NCI-H2081 treated with DMSO at 0.1 percent for 48 hours (cell line): ENCODE data around the gene MICAL3.

ENCODE experiments used
- DNase-seq: peaks from one replicate; lab custom pipeline; 2025; lab: John Stamatoyannopoulos, UW

Gene MICAL3

DNA sequence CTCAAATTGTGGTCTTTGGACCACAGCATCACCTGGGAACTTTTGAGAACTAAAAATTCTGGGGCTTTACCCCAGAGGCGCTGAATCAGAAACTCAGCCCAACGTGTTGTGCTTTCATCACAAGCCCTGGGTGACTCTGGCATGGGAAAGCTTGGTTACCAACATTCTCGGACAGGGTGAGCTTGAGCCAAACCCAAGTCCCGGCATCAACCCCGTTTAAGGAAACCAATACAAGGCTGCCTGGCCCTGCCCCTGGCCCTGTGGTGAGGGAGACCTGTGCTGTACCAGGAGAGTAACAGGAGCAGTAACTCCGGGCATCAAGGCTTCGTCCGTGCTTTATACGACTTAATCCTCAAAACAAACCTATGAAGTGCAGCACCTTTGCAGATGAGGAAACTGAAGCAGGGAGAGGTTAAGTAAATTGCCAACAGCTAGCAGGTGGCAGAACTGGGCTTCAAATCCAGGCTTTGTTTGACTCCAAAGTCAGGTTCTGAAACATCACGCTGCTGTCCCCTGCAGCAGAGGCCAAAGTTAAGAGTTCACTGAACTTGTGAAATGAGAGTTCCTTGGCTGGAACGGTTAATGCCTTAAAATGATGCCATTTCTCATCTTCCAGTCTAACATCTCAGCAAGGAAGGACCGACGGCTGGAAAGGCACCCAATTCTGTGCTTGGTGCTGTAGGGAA lies 186.0 kb downstream of the MICAL3 start:
- no peak for DNase-seq

DNA sequence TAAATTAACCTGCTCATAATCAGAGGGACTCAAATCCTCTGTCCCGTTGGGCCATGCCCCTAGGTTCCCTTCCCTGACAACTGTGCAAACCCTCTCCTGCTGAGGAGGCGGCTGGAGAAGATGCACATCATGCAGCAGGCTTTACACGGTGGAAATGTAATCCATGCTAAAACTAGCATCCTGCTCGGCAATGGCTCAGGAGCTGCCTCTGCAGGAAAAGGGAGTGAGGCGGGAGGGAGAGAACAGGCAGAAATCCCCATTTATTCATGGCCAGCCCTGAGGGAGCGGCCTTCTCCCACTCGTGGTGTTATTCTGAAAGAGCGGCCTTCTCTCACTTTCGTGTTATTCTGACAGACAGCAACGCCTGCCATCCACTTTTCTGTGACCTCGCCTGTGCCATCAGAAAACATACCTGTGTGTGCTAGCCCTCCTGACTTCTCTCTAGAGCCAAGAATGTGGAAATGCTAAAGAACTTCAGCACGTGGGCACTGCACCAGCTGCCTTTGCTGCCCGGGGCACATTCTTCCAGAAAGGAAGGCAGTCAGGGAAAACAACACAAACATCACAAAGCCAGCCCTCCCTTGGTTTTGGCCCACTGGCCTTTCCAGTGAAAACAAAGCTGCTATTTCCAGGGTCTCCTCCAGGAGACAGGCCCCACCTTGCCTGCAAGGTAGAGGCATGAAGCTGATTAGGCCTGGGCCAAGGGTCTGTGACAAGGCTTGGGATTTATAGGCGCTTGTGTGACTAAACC lies 187.2 kb downstream of the MICAL3 start:
- no peak for DNase-seq

DNA sequence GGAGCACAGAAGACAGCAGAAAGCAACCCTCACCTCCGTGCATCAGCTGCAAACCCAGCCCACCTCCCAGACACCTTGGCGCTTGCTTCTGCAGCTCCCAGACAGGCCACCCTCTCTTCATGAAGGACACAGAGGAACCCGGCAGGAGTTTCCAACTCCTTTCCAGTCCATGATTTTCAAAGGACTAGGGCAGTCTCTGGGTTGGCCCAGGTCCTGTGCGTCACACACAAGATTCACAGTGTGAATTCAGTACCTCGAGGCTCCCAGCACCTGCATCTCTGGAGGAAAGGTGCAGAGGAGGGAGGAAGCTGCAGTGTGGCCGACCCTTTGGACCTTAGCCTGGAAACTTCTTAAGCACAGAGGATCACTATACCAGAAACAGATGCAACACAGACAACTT lies 189.1 kb downstream of the MICAL3 start:
- no peak for DNase-seq

DNA sequence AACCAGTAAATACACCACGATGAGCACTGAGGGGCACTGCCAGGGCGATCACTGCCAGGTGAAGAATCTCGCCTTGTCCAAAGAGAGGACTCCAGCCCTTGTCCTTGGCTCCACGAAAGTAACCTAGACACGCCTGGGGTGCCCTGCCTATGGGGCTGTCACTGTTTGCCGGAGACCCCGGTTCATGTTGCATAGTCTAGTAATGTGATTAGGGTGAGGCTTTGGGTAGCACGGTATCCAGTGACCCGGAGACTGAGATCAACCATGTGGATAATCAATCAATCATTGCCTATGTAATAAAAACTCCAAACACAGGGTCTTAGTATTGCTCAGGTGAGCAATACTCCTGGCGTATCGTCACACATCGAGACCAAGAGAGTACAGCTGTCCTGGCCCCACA lies 190.9 kb downstream of the MICAL3 start:
- DNase-seq = no peak

DNA sequence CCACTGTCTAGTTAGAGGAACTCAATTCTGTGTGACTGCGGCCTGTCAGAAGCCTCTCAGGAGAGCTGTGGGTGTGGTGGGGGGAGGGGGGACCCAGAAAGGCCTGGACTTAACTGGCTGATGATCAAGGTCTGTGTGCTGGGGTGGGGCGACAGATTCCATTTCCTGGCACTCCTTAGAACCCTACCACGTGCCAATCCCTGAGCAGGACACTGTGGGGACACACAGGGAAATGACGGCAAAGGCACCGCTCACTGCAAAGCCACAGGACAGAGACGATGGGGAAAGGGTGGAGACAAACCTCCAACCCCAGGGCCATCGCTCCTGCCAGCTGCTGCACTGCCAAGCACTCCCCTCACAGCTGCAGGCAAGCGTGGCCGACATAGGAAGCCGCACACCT lies 191.7 kb downstream of the MICAL3 start:
- DNase-seq = no peak

DNA sequence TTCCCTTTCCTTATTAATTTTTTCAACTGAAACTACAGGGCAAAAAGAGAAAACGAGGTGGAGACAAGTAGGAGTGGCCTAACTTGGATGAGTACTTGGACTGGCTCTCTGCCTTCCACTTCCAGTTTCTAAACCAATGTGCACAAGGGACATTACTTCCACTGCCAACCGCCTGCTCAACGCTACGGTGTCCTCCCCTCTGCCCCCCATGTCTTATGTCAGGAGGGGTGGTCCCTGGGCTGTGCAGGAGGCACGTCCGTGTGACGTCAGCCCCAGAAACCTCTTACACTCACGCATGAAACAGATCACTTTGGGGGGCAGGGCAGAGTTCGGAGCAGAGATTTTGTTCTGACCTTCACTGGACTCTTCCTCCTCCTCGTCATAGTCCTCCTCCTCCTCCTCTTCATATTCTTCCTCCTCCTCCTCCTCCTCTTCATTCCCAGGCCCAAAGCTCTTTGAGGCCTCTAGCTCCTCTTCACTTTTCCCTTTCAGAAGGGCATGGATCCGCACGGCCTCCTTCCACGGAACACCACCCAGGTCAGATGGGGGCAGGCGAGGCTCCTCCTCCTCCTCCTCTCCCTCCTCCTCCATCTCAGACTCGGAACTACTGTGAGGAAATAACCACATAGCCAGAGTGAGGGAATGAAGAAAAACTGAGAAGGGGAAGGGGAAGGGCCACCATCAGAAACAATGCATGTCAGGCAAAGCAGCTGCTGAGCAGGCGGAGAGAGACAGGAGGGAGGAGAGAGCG lies 192.7 kb downstream of the MICAL3 start:
- DNase-seq = no peak

DNA sequence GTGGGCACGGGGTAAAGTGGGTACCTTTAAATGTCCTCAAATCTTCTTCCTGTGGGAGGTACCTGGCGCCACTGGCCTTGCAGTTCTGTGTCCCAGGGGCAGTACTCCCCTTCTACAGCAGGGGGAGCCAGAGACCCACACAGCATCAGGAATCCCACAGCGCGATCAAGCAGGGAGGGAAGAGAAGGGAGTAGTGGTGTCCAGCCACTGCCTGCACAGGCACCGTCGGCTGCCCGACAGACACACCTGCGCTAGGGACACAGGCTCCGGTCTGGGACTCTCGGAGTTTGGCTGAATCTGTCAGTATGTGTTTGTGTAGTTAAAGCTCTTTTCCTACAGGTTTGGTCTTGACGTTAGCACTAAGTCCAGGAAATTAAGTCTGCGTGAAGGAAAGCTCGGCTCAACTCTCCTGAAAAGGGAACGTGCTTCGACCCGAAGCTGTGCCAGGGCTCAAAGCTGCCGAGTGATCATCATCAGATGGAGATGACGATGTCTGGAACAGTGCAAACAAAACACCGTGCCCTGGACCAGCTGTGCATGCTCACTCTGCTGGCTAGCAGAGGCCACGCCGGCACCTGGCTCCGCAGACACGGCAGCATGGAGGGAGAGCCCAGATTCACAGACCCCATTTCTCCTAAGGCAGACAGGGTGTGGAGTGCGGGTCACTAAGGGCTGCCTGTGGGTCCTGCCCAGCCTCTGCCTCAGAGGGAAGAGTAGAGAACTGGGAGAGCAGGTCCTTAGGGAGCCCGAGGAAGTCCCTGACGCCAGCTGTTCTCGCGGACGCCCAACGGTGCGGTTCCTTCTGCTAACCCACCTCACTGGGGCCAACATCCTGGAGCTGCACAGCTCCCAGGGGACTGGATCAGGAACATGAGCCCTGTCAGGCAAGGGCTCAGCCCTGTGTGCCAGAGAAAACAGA lies 194.1 kb downstream of the MICAL3 start:
- no peak for DNase-seq

DNA sequence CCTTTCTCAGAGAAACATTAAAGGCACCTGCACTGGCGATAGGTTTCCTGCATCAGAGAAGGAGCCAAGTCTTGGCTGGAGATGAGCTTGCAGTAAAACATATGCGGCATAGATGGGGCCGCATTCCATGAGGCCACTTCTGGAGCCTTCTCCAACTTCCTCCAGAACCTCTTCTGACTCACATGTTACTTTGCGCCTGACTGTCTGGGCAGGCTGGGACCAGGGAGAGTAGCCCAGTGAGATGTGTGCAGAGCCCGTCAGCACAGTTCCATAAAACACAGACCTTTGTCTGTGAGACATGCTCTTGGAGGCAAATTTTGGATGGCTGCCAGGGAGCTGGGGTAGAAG lies 194.7 kb downstream of the MICAL3 start:
- DNase-seq = no peak

DNA sequence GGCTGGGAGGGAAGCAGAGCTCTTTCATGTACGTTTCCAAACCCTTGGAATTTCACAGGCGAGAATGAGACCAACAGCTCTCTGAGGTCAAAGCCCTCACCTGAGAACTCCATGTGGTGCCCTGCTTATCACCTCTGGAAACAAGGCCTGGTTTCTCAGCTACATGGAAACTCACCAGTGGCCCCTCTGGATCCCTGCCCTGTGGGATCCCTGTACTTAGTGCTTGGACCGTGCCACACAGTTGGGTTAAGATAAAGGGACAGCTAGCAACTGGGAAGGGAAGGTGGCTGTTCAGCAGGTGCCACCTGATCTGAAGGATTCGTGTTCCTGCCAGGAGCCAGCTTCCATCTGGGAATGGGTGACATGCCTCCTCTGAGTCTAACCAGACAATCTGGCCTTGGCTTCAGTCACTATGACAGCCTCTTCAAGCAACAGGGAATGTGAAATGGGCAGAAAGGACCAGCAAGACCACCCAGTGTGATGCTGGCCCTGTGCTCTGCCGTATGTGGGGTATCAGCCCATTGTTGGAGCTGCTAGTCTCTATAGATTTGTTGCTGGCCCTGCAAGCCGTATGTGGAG lies 195.8 kb downstream of the MICAL3 start:
- DNase-seq = no peak

DNA sequence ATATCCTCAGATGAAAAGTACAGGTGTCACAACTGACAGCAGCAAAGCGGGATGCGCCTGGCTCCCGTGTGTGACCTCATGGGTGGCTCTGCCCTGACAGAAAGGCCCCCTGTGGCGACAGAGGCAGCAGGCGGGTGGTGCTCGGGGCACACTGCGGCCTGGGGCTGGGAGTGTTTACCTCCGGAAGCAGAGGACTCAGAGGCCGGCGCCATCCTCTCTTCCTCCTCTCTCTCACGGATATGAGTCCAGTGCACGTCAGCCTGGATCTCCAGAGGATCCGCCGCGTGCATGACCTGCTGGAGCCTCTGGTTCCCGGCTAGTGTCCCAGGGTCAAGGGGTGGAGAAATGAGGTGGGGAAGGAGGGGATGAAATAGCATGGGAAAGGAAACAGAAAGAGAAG lies 196.9 kb downstream of the MICAL3 start:
- DNase-seq = no peak

DNA sequence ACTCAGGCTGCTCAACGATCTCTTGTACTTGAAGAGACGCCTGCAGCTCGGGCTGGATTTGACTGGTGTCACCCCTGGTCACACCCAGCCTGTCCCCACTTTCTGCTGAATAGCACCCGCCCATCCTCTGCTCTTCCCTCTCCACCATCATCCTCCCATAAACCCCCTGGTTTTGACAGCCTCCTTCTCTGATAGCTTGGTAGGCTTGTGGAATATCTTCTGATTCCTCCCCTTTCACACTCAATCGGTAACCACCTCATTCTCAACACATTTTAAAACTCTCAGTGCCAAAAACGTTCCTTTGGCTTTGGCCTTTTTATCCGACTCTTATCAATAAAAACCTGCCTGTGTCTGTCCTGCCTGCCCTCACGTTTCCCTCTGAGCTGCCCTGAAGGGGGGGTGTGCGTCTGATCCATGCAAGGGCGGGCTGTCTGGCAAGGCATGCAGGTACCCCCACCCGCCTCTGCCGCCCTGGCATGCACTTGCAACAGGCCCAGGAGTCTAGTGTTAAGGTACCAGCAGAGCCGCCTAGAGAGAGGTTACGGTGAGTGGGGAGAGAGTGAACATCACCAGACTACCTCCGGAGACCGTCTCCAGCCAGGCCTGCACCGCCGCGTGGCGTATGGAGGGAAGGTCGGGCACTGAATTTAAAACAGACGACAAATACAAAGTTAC lies 198.3 kb downstream of the MICAL3 start:
- DNase-seq = no peak

DNA sequence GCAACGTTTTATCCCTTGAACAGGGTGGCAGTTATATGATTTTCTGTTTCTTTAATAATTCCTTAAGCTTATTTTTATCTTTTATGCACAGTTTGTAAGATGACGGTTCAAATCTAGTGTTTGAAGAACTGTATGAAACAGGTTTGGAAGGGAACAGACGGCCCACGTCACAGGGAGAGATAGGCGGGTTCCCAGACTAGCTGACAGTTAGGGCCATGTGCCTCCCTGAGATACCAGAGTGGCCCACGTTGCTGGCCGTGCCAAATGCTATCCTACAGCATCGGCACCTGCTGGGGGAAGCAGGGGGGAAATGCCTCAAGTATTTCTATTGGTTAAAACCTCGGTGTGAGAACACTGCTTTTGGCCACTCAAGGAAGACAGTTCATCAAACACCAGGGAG lies 199.9 kb downstream of the MICAL3 start:
- no peak for DNase-seq

DNA sequence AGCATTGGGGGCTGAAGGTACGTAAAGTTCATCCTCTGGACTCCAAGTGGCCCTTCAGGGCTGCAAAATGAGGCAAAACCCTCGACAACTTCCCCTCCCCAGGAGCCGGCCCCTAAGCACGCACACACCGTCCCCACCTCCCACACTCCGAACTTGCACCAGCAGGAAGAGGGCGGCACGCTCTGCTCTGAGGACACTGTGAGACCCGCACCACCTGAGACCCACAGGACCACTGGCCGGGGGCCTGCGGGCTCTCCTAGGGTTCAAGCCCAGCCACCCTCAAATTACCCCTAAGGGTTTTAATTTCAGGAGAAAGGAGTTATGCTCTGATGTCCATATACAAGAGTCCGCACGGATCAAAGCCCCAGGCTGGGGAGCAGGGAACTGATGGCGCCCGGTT lies 200.4 kb downstream of the MICAL3 start:
- no peak for DNase-seq

DNA sequence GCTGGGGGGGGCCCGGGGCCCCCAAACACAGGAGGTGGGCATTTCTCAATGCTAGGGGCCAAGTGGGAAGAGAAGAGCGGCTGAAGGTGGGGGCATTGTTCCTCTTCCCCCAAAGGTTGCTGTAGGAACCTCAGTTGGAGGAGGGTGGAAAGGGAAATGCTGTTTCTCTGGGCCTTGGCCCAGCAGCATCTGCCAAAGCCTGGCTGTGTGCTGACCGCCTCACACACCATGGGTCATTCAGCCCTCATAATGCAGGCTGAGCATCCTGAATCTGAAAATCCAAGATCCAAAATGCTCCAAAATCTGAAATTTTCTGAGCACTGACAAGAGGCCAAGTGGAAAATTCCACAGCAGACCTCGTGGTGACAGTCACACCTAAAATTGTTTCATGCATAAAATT lies 201.1 kb downstream of the MICAL3 start:
- no peak for DNase-seq

DNA sequence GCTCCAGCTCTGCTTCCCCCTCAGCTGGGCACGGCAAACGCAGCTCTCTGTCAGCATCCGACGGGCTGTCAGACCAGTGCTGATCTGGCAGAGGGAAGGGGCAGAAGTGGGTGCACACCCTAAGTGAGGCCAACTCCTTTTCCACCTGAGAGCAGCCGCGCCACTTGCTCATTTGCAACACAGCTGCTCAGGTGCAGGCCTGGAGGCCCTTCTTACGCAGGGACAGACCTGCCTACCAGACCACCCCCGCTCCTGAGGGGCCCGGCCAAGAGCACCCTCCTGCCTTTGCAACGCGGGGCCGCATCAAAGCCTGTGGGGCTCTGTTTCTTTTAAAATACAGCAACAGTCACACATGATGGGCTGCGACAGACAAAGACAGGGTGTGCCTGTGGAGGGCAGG lies 202.3 kb downstream of the MICAL3 start:
- DNase-seq = no peak

DNA sequence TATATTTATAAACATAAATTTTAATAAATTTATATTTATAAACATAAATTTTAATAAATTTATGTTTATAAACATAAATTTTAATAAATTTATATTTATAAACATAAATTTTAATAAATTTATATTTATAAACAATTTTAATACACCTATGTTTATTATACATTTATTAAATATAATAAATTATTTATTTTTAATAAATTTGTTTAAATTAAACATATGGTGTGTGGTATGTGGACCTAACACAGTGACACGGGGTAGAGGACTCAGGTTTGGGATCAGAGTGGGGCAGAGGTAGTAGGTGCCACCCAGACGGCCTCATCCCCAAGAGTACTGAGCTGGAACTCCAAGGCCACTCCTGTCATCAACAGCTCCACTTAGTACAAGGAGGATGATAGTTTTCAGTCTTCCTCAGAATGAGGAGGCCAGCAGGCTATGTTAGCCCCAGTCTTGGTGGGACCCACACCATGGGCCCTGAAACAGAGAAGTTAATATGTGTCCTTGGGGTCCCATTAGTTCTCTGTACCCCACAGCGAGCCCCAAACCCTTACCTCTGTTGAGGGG lies 203.4 kb downstream of the MICAL3 start:
- DNase-seq = no peak

DNA sequence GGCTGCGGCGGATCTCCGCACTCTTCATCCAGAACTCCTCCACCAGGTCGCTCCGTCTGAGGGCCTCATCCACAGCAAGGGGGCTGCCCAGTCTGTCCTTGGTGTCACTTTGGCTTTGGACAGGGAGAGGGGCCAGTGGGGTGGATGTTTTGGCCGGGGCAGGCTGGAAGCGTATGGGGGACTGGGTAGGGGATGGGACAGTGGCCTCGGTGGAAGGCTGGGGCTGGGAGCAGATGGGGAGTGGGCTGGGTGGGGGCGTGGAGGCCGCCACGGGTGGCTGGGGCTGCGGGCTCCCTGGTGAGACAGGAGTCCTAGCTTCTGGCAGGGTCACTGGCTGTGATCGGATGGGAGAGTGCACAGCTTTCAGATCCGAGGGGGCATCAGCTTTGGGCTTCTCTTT lies 205.7 kb downstream of the MICAL3 start:
- DNase-seq = no peak

DNA sequence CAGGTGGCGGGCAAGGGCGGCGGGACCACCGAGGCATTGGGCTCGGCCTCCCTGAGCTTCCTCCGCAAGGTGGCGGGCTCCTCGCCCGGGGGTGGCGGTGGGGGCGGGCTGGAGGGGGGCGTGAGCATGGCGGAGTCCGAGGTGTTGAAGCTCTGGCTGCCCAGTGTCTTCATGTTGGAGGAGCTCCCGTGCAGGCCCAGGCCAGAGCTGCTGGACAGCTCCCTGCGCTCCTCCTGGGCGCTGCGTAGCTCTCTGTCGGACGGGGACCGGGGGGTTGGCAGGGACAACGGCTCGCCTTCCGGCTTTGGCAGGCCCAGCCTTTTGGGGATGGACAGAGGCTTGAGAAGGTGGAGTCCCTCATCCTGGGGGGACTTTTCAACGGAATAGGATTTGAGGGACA lies 206.2 kb downstream of the MICAL3 start:
- no peak for DNase-seq

DNA sequence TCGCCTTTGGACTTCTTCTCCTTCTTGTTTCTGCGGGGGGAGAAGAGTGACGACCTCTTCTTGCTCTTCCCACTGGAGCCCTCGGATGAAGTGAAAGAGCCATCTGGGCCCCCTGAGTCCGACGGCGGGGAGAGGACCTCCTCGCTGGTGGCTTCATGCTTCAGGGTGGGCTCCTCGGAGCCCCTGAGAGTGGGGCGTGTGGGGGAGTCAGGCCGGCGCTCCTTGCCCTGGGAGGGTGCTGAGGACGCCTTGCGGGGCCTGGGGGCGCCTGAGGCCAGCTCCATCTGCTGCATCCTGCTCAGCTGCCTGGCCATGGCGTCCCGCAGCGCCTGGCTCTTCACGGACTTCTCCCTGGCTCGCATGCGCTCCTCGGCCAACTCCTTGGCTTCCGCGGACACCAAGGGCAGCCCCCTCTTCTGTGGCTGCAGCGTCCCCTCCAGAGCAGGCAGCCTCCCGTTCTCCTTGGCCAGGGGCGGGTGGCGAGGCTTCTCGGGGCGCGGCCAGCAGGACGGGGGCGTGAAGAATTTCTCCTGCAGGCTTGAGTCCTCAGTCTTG lies 206.8 kb downstream of the MICAL3 start:
- no peak for DNase-seq

DNA sequence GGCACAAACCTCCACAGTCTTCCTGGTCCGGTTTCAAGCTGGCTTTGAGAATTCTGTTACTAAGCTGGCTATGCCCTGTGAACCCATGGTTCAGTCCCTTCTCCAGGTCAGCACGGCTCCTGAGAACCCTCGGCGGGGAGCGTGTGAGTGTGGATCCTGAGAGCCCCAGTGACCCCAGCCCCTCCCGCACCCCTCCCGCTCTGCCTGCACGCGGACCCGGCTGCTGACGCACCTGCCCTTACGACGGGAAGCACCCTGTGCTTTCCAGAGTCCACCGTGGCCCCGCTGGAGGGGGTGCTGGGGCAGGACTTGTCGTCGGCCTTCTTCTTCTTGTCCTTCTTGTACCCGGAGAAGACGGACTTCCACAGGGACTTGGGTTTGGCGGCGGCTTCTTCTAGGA lies 207.3 kb downstream of the MICAL3 start:
- no peak for DNase-seq

DNA sequence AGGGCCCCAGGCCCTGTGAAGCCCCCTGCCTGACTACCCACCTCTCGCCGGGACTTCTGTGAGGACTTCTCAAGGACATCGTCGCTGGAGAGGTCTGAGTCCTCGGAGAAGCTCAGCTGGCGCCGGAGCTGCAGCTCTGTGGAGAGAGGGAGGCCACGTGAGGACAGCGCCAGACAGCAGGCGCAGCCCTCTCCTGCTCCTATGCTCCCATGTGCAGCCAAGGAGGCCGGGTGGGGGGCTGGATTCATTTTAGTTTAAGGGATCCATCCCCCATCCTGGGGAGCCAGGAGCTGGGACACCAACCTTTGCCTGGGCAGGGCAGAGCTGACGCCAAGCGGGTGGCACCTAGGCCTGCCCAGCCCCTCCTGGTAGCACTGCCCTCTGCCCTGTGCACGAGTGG lies 207.7 kb downstream of the MICAL3 start:
- DNase-seq = no peak
